CD4-positive, CD25-positive, alpha-beta regulatory T cell (primary cell): Measurements from ENCODE around the gene CCL1. TPM values are rescaled to one million over a fixed set of nuclear protein-coding genes. Genes with fewer than 3 reads are reported as not detected.
"Not testable (repeated sequence)": the region's sequence is repeated elsewhere in the genome, so short reads cannot be mapped to it uniquely, and the experiment has no call there.

Experiments
- ATAC-seq, 2 donors: fragments of 150-1000 bp; cut with Tn5 transposase; one replicate each; pipeline ENCODE4 v1.10.0; 2021; ENCODE audit warnings: low read depth in 2 of 2, moderate number of reproducible peaks in 2 of 2, moderate library complexity in 1 of 2
- DNase-seq, 3 donors: peaks; one replicate each; pipeline versions ENCODE4 v3.0.0 to v3.0.0-alpha.2; 2012 to 2022; ENCODE audit warnings: mixed read lengths in 1 of 3
- H3K27ac ChIP-seq: one replicate; pipeline ENCODE4 v1.7.0; 2013; ENCODE audit warnings: mild to moderate bottlenecking, low read length; ENCODE audit not compliant: insufficient read depth, poor library complexity, severe bottlenecking
- H3K27me3 ChIP-seq: one replicate; pipeline ENCODE4 v1.7.0; 2013; ENCODE audit warnings: low read length; ENCODE audit not compliant: control insufficient read depth, insufficient read depth
- H3K36me3 ChIP-seq: one replicate; pipeline ENCODE4 v1.7.0; 2013; ENCODE audit warnings: mild to moderate bottlenecking, low read length, moderate library complexity; ENCODE audit not compliant: control insufficient read depth, insufficient read depth
- H3K4me1 ChIP-seq: 2 replicates; pipeline ENCODE4 v1.7.0; 2013; ENCODE audit warnings: mild to moderate bottlenecking, low read length; ENCODE audit not compliant: insufficient read depth, control insufficient read depth, poor library complexity, severe bottlenecking
- H3K4me3 ChIP-seq: one replicate; pipeline ENCODE4 v1.7.0; 2013; ENCODE audit warnings: low read depth, mild to moderate bottlenecking, low read length, moderate library complexity
- H3K9me3 ChIP-seq, 2 experiments: 1 replicate in 1 of 2; 2 replicates in 1 of 2; pipeline ENCODE4 v1.7.0; 2013; ENCODE audit warnings: low read length in 2 of 2, mild to moderate bottlenecking in 1 of 2, moderate library complexity in 1 of 2; ENCODE audit not compliant: control insufficient read depth in 2 of 2
- H3K27ac Mint-ChIP-seq, 3 donors: one replicate each; pipeline ENCODE4 v1.8.0; 2020 to 2022; ENCODE audit warnings: mild to moderate bottlenecking in 3 of 3, mixed read lengths in 3 of 3, moderate library complexity in 2 of 3
- H3K27me3 Mint-ChIP-seq: one replicate; pipeline ENCODE4 v1.8.0; 2022; ENCODE audit warnings: mild to moderate bottlenecking, mixed read lengths
- H3K36me3 Mint-ChIP-seq: one replicate; pipeline ENCODE4 v1.8.0; 2020; ENCODE audit warnings: mixed read lengths
- H3K4me1 Mint-ChIP-seq, 4 donors: one replicate each; pipeline ENCODE4 v1.8.0; 2020 to 2022; ENCODE audit warnings: mixed read lengths in 4 of 4, mild to moderate bottlenecking in 1 of 4
- H3K4me3 Mint-ChIP-seq, 4 donors: one replicate each; pipeline ENCODE4 v1.8.0; 2020 to 2022; ENCODE audit warnings: mild to moderate bottlenecking in 4 of 4, mixed read lengths in 4 of 4, moderate library complexity in 3 of 4
- H3K9me3 Mint-ChIP-seq, 7 donors: one replicate each; pipeline ENCODE4 v1.8.0; 2020 to 2022; ENCODE audit warnings: mixed read lengths in 7 of 7, mild to moderate bottlenecking in 3 of 7, moderate library complexity in 2 of 7
- polyA plus RNA-seq, 4 donors: library from polyadenylated mRNA; unstranded; fragments of 300-500 nt; fragmentation: Illumina TruSeq; gene quantifications; one replicate each; pipeline ENCODE4 v1.2.3, GENCODE V29; 2021
- total RNA-seq: library from RNA; stranded (reverse); gene quantifications from one replicate; pipeline ENCODE4 v1.2.3, GENCODE V29; 2022

CCL1 gene
- total and polyA plus RNA-seq, 5 donors from 2014 or later: not detected

- Mint-ChIP-seq H3K27me3 (peaks cover 19% of the 10 kb centered on the region), H3K36me3 (no peaks in the 10 kb centered on the region), H3K27ac (no peak overlapping the region), H3K4me1 (no peaks in the 10 kb centered on the region), H3K4me3 (no peak overlapping the region), H3K9me3 (peaks cover 0 to 4% (median 0%) of the 10 kb centered on the region in 7 donors)
- no peak for ATAC-seq
- H3K9me3 ChIP-seq: no peaks in the 10 kb centered on the region
- DNase-seq: no peak
- H3K27ac ChIP-seq: no peak overlapping the region
- no peaks in the 10 kb centered on the region for H3K36me3 ChIP-seq
- no peak overlapping the region for H3K4me3 ChIP-seq
- H3K27me3 ChIP-seq: peaks cover 9% of the 10 kb centered on the region
- H3K4me1 ChIP-seq: no peaks in the 10 kb centered on the region
Observed at GRCh38 chr17:34352191-34352590, 10.8 kb downstream of the CCL1 start.

DNA sequence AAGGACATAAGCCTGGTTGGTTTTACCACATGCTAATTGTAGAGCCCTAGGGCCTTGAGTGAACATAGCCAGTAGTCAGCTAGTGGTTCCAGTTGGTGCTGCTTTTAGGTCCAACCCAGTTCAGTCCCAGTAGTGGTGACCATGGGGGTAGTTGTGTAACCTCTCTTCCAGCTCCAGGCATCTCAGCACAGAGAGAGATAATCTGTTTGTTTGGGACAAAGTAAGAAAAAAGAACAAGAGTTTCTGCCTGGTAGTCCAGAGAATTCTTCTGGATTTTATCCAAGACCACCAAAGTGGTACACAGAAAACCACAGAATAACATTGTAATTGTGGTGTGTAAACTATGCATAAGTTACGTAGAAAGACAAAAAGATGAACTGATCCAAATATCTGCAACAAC lies 11.9 kb downstream of the CCL1 start:
- Histone ChIP-seq H3K4me1 (no peaks in the 10 kb centered on the region), H3K27me3 (peaks cover 9% of the 10 kb centered on the region), H3K4me3 (no peak overlapping the region), H3K36me3 (no peaks in the 10 kb centered on the region), H3K9me3 (no peaks in the 10 kb centered on the region), H3K27ac (no peak overlapping the region)
- Mint-ChIP-seq H3K4me3 (no peak overlapping the region), H3K36me3 (no peaks in the 10 kb centered on the region), H3K9me3 (peaks cover 0 to 4% (median 0%) of the 10 kb centered on the region in 7 donors), H3K27me3 (peaks cover 19% of the 10 kb centered on the region), H3K27ac (no peak overlapping the region), H3K4me1 (no peaks in the 10 kb centered on the region)
- ATAC-seq (no peak), DNase-seq (no peak)

GRCh38 chr17:34349751-34350150 lies 13.3 kb downstream of the CCL1 start:
- Histone ChIP-seq H3K4me1 (no peaks in the 10 kb centered on the region), H3K9me3 (no peaks in the 10 kb centered on the region), H3K4me3 (no peak overlapping the region), H3K27me3 (peaks cover 9% of the 10 kb centered on the region), H3K27ac (no peak overlapping the region), H3K36me3 (no peaks in the 10 kb centered on the region)
- Mint-ChIP-seq H3K27ac (no peak overlapping the region), H3K36me3 (no peaks in the 10 kb centered on the region), H3K9me3 (peaks cover 0 to 4% (median 0%) of the 10 kb centered on the region in 7 donors), H3K27me3 (peaks cover 23% of the 10 kb centered on the region), H3K4me1 (no peaks in the 10 kb centered on the region), H3K4me3 (no peak overlapping the region)
- no peak for ATAC-seq
- no peak for DNase-seq

GRCh38 chr17:34347063-34347462 lies 16.0 kb downstream of the CCL1 start:
- Histone ChIP-seq H3K4me1 (no peaks in the 10 kb centered on the region), H3K36me3 (no peaks in the 10 kb centered on the region), H3K27ac (no peak overlapping the region), H3K4me3 (no peak overlapping the region), H3K9me3 (no peaks in the 10 kb centered on the region), H3K27me3 (peaks cover 8% of the 10 kb centered on the region)
- Mint-ChIP-seq H3K9me3 (no peaks in the 10 kb centered on the region), H3K4me3 (no peak overlapping the region), H3K4me1 (no peaks in the 10 kb centered on the region), H3K27me3 (peaks cover 38% of the 10 kb centered on the region), H3K27ac (no peak overlapping the region), H3K36me3 (no peaks in the 10 kb centered on the region)
- ATAC-seq (no peak), DNase-seq (no peak)

- Histone ChIP-seq H3K36me3 (no peaks in the 10 kb centered on the region), H3K4me3 (no peak overlapping the region), H3K27ac (no peak overlapping the region), H3K9me3 (no peaks in the 10 kb centered on the region), H3K4me1 (no peaks in the 10 kb centered on the region), H3K27me3 (peaks cover 14% of the 10 kb centered on the region)
- DNase-seq (no peak), ATAC-seq (no peak)
- Mint-ChIP-seq H3K36me3 (no peaks in the 10 kb centered on the region), H3K4me1 (no peaks in the 10 kb centered on the region), H3K4me3 (no peak overlapping the region), H3K27me3 (peaks cover 53% of the 10 kb centered on the region), H3K27ac (no peak overlapping the region), H3K9me3 (peaks cover 0 to 2% (median 0%) of the 10 kb centered on the region in 7 donors)
Observed at GRCh38 chr17:34341916-34342315, 21.1 kb downstream of the CCL1 start.

DNA sequence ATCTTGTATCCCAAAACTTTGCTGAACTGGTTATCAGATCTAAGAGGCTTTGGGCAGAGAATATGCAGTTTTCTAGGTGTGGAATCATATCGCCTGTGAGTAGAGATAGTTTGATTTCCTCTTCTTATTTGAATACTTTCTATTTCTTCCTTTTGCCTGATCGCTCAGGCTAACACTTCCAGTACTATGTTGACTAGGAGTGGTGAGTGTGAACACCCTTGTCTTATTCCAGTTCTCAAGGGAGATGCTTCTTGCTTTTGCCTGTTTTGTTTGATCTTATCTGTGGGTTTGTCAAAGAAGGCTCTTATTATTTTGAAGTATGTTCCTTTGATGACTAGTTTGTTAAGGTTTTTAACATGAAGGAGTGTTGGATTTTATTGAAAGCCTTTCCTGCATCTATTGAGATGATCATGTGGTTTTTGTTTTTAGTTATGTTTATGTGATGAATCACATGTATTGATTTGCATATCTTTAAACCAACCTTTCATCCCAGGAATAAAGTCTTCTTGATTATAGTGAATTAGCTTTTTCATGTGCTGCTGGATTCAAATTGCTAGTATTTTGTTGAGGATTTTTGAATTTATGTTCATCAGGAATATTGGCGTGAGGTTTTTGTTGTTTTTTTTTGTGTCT lies 23.8 kb downstream of the CCL1 start:
- peaks cover 52% of the 10 kb centered on the region for H3K27me3 Mint-ChIP-seq
- ATAC-seq: no peak

DNA sequence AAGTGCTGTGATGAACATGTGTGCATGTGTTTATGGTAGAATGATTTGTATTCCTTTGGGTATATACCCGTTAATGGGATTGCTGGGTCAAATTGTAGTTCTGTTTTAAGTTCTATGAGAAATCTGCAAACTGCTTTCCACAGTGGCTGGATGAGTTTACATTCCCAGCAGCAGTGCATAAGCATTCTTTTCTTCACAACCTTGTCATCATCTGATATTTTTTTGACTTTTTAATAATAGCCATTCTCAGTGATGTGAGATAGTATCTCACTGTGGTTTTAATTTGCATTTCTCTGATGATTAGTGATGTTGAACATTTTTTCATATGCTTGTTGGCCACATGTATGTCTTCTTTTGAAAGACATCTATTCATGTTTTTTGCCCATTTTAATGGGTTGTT lies 25.3 kb downstream of the CCL1 start:
- H3K4me1 Mint-ChIP-seq: no peaks in the 10 kb centered on the region
- ATAC-seq (no peak), DNase-seq (no peak)
- H3K4me3 ChIP-seq: no peak overlapping the region
- no peak overlapping the region for H3K27ac Mint-ChIP-seq
- no peaks in the 10 kb centered on the region for H3K4me1 ChIP-seq
- H3K27me3 Mint-ChIP-seq: peaks cover 46% of the 10 kb centered on the region
- H3K4me3 Mint-ChIP-seq: no peak overlapping the region
- no peak overlapping the region for H3K27ac ChIP-seq
- peaks cover 10% of the 10 kb centered on the region for H3K27me3 ChIP-seq
- H3K36me3 Mint-ChIP-seq: no peaks in the 10 kb centered on the region
- H3K36me3 ChIP-seq: no peaks in the 10 kb centered on the region
- H3K9me3 Mint-ChIP-seq: peaks cover 0 to 6% (median 1%) of the 10 kb centered on the region in 7 donors
- H3K9me3 ChIP-seq: no peaks in the 10 kb centered on the region

More for the DNA sequence above, 23.8 kb downstream of the CCL1 start:
- Histone ChIP-seq H3K9me3 (no peaks in the 10 kb centered on the region), H3K4me1 (no peaks in the 10 kb centered on the region), H3K36me3 (no peaks in the 10 kb centered on the region), H3K27ac (no peak overlapping the region), H3K27me3 (peaks cover 14% of the 10 kb centered on the region), H3K4me3 (no peak overlapping the region)
- no peaks in the 10 kb centered on the region for H3K36me3 Mint-ChIP-seq
- DNase-seq: no peak
- peaks cover 0 to 6% (median 0%) of the 10 kb centered on the region in 7 donors for H3K9me3 Mint-ChIP-seq
- H3K4me1 Mint-ChIP-seq: no peaks in the 10 kb centered on the region
- H3K4me3 Mint-ChIP-seq: no peak overlapping the region
- no peak overlapping the region for H3K27ac Mint-ChIP-seq

- not testable (repeated sequence) for H3K4me3 ChIP-seq, ATAC-seq, H3K27ac Mint-ChIP-seq, DNase-seq, H3K4me1 ChIP-seq, H3K9me3 ChIP-seq, H3K27ac ChIP-seq, H3K4me1 Mint-ChIP-seq, H3K36me3 ChIP-seq, H3K36me3 Mint-ChIP-seq, H3K4me3 Mint-ChIP-seq
- peaks cover 29% of the 10 kb centered on the region for H3K27me3 Mint-ChIP-seq
- peaks cover 0 to 19% (median 2%) of the 10 kb centered on the region in 7 donors for H3K9me3 Mint-ChIP-seq
- H3K27me3 ChIP-seq: peaks cover 12% of the 10 kb centered on the region
Observed at GRCh38 chr17:34327580-34327979, 35.5 kb downstream of the CCL1 start.
